PFSK-1 (cell line): ENCODE measurements around the gene SLC6A11.

Source experiments
- FOXP2 ChIP-seq: optimal IDR thresholded peaks from 2 replicates; pipeline ENCODE3; 2011; ENCODE audit warnings: borderline replicate concordance, control low read depth, inconsistent platforms; ENCODE audit not compliant: insufficient read depth; ENCODE audit errors: extremely low read length, extremely low read depth
- POLR2AphosphoS5 ChIP-seq: IDR thresholded peaks from 2 replicates; pipeline ENCODE4 v1.6.1; 2012; ENCODE audit warnings: low read depth, mild to moderate bottlenecking, control low read depth, low read length, moderate library complexity
- SIN3A ChIP-seq: IDR thresholded peaks from 2 replicates; pipeline ENCODE4 v1.6.1; 2012; ENCODE audit warnings: mild to moderate bottlenecking, low read length, moderate library complexity, borderline replicate concordance; ENCODE audit not compliant: insufficient read depth
- TAF1 ChIP-seq: IDR thresholded peaks from 2 replicates; pipeline ENCODE4 v1.6.1; 2012; ENCODE audit warnings: low read length, control low read depth, borderline replicate concordance; ENCODE audit not compliant: insufficient read depth
- TF ChIP-seq, protein P1 (sequence below), 2 experiments: IDR thresholded peaks; 2 replicates each; pipeline versions ENCODE4 v1.6.1 to v1.8.0; 2011 to 2012; ENCODE audit warnings: low read depth in 2 of 2, low read length in 2 of 2, control low read depth in 1 of 2, inconsistent platforms in 1 of 2, mild to moderate bottlenecking in 1 of 2, moderate library complexity in 1 of 2; ENCODE audit not compliant: insufficient read depth in 1 of 2

The SLC6A11 gene

DNA sequence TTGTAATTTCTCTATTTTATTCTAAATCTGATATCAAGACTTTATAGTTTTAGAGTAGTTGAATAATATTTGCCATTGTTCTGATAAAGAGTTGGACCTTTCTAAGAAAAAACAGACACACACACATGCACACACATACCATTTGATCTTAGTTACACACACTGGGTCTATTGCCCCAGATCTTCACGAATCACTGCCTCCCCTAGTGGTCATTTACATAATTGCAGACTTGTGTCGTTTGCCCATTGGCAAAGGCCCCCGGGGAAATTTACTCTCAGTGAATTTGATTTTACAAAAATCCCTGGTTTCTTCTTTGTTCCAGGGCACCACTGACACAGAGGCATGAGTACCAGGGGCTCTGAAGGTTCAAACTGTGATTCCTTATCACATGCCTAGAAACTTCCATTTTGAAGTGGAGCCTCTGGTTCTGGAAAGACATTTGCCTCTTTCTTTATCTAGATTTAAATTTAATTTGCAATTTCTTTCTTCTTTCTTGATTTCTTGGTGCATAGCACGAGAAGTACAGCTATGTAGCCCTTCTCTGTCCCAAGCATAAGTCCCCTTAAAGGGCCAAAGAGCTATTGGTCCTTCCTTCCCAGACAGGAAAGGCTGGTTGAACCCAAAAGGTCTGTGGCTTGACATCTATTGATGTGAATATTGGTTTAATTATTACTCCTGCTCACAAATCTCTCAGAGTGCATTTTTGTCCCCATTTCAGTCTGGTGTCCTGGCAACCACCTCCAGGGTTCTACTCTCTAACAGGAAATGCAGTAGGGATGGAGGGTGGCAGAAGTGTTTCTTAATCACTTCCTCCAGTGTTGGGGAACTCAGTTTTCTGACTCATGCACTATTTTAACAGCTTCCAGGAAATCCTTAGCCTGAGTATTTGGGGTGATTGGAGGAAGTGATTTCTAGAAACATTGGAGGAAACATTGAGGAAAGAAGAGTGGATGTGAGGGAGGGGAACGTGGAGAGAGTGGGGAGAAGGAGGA lies 32.4 kb upstream of the SLC6A11 start:
- TF ChIP-seq, protein P1, sequence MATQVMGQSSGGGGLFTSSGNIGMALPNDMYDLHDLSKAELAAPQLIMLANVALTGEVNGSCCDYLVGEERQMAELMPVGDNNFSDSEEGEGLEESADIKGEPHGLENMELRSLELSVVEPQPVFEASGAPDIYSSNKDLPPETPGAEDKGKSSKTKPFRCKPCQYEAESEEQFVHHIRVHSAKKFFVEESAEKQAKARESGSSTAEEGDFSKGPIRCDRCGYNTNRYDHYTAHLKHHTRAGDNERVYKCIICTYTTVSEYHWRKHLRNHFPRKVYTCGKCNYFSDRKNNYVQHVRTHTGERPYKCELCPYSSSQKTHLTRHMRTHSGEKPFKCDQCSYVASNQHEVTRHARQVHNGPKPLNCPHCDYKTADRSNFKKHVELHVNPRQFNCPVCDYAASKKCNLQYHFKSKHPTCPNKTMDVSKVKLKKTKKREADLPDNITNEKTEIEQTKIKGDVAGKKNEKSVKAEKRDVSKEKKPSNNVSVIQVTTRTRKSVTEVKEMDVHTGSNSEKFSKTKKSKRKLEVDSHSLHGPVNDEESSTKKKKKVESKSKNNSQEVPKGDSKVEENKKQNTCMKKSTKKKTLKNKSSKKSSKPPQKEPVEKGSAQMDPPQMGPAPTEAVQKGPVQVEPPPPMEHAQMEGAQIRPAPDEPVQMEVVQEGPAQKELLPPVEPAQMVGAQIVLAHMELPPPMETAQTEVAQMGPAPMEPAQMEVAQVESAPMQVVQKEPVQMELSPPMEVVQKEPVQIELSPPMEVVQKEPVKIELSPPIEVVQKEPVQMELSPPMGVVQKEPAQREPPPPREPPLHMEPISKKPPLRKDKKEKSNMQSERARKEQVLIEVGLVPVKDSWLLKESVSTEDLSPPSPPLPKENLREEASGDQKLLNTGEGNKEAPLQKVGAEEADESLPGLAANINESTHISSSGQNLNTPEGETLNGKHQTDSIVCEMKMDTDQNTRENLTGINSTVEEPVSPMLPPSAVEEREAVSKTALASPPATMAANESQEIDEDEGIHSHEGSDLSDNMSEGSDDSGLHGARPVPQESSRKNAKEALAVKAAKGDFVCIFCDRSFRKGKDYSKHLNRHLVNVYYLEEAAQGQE (IDR thresholded peaks at IDR 0.05; ENCODE audit: insufficient read depth in 1 of 2, low read depth in 2 of 2, low read length in 2 of 2): no peak
- no peak for TF ChIP-seq FOXP2
- no peak for TF ChIP-seq POLR2AphosphoS5
- TF ChIP-seq SIN3A: no peak
- TF ChIP-seq TAF1: no peak

DNA sequence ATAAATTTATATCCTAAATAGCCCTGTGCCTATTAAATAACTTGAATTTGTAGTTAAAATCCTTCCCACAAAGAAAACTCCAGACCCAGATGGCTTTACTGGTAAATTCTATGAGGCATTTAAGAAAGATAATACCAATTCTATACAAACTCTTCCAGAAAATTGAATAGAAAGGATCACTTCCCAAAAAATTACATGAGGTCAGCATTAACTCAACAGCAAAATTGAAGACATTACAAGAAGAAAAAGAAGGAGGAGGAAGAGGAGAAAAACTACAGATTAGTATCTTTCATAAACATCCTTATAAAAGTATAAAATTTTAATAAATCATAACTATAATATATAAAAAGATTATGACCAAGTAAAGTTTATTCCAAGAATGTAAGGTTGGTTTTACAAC lies 29.4 kb upstream of the SLC6A11 start:
- TF ChIP-seq TAF1 (no peak), SIN3A (no peak), FOXP2 (no peak), POLR2AphosphoS5 (no peak)
- TF ChIP-seq, protein P1 (IDR thresholded peaks at IDR 0.05; ENCODE audit: insufficient read depth in 1 of 2, low read depth in 2 of 2, low read length in 2 of 2): no peak

DNA sequence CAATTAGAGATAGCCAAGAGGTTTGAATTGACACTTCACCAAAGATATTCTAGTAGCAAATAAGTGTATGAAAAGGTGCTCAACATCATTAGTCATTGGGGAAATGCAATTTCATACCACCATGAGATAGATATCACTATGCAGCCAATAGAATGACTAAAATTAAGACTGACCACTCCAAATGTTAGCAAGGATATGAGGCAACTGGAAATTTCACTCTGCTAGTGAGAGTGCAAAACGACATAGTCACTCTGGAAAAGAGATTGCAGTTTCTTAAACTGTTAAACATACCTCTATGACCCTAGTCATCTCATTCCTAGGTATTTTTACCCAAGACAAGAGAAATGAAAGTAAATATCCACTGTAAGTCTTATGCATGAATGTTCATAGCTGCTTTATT lies 27.6 kb upstream of the SLC6A11 start:
- TF ChIP-seq SIN3A: no peak
- no peak for TF ChIP-seq FOXP2
- TF ChIP-seq, protein P1 (IDR thresholded peaks at IDR 0.05; ENCODE audit: insufficient read depth in 1 of 2, low read depth in 2 of 2, low read length in 2 of 2): no peak
- TF ChIP-seq TAF1: no peak
- no peak for TF ChIP-seq POLR2AphosphoS5

DNA sequence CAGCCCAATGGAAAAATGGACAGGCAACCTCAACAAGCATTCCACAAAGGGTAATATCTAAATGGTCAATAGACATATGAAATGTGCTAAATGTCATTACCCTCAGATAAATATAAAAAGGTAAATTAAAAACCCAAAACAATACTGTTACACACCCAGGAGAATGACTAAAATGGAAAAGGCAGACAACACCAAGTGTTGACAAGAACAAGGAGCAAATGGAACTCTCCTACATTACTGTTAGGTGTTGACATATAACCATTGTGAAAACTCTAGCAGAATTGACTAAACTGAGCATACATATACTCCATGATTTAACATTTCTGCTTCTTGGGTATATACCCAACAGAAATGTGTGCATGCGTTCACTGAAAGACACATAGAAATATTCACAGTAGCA lies 25.3 kb upstream of the SLC6A11 start:
- TF ChIP-seq POLR2AphosphoS5: no peak
- TF ChIP-seq FOXP2: no peak
- TF ChIP-seq TAF1: no peak
- no peak for TF ChIP-seq SIN3A
- TF ChIP-seq, protein P1 (IDR thresholded peaks at IDR 0.05; ENCODE audit: insufficient read depth in 1 of 2, low read depth in 2 of 2, low read length in 2 of 2): no peak
